T-helper 1 cell treated with Interleukin-12 subunit alpha and Interleukin-12 subunit beta and Interleukin-4 antibody, amounts not matched to agents 30 ng/mL and 1 ng/mL, for 36 hours (primary cell): Measurements from ENCODE around the gene COPS7A. TPM values are rescaled to one million over a fixed set of nuclear protein-coding genes. Genes with fewer than 3 reads are reported as not detected.

Experiments used
- intact Hi-C: fragments of 100-400 bp; cut with micrococcal nuclease; formaldehyde crosslinking; loops from one replicate; pipeline ENCODE4 v1.15.1; 2024
- total RNA-seq: library from RNA; stranded (reverse); gene quantifications from 2 replicates; pipeline ENCODE4 v1.2.3, GENCODE V29; 2022

COPS7A gene, protein sequence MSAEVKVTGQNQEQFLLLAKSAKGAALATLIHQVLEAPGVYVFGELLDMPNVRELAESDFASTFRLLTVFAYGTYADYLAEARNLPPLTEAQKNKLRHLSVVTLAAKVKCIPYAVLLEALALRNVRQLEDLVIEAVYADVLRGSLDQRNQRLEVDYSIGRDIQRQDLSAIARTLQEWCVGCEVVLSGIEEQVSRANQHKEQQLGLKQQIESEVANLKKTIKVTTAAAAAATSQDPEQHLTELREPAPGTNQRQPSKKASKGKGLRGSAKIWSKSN
- total RNA-seq: 29.5 and 30.6 TPM in 2 replicates

DNA sequence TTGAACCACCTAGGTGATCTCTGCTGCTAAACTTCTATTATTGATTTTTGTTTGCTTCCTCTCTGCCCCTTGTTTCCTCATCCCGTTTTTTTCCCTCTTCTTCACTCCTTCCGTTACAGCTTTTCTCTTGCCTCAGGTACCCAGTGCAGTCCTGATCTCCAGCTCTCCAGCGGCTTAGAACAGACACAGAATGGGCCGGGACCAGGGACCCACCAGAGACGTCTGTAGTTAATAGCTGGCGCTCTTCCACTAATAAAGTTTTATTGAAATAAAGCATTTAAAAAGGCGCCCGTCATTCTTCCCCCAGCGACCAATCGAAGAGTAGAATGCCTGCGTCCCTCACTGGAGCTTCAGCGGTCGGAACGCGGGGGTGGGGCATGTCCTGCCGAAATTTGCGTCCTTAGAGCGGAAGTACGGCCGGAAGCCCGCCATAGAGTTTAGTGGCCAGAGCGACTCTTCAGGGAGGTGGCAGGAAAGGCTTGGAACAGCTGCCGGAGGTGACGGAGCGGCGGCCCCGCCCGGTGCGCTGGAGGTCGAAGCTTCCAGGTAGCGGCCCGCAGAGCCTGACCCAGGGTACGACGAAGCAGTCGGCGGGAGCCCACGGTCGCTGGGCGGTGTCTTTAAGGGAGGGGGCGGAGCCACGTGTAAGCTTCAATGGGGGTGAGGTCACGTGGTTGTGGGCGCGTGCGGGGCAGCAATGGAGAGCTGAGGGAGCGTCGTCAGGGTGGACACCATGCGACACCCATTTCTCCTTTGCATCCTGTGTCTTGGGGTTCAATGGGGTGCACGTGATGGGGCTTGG lies at the start of gene COPS7A:
Gene COPS7A (plus strand): TSS at position 440 of the 802 bp plus-strand sequence. CDS start 611 bp downstream, outside the sequence.
- intact Hi-C loops: loop anchor here (1.0 kb wide), 17 partner anchors 21 to 465 kb away; partner anchors contain the start of genes CHD4, IFFO1, ING4 and LPCAT3

DNA sequence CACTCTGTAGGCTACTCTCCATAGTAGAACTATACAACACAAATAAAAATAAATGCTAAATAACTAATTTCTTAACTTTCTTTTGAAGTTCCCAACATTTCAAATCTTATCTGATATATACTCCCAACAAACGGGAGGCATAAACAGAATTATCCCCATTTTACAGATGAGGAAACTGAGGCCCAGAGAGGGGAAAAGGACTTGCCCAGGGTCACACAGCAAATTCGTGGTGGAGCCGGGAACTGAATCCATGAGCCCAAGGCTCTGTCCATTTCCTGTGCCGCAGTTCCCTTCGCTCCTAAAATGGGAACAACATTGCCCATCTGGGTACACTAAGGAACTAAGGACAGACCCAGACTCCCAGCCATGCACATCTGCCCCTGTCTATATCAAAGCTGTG lies 46.9 kb upstream of the COPS7A start:
- intact Hi-C loops: no loop called here

DNA sequence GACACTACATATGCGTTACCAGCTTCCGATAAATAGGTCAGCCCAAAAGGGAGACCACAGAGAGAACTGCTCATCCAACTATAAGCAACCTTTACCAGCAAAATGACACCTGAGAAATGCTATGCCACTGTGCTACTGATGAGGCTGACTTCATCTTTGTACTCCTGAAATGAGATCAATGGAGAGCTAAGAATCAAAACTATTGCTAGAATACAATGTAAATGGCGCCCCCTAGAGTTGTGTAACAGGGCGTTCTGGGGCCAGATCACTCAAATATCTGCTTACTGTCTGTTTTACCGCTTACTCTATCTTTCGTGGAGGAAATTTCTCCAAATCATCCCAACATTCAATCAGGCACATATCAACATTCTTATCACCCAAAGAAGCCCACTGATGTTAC lies 39.2 kb upstream of the COPS7A start:
- intact Hi-C loops: loop anchor here (1.0 kb wide), 3 partner anchors 67 to 141 kb away; no protein-coding TSS in a partner anchor

DNA sequence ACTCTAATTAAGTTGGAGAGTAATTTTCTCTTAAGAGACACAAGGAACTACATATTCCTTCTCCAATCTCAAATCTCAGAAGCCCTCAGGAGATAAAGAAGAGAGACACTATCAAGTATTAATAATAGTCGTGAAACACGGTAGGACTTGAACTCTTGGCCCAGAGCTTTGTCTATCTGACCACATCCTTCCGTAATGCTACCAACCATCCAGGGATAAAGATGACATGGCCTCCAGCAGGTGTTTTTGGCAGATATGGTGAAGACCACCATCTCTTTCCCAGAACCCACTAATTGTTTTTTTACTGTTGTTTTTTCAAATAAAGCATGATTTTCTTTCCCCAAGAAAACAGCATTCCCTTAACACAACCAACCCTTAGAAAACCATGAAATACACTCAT lies 38.0 kb upstream of the COPS7A start:
- intact Hi-C loops: no loop called here

DNA sequence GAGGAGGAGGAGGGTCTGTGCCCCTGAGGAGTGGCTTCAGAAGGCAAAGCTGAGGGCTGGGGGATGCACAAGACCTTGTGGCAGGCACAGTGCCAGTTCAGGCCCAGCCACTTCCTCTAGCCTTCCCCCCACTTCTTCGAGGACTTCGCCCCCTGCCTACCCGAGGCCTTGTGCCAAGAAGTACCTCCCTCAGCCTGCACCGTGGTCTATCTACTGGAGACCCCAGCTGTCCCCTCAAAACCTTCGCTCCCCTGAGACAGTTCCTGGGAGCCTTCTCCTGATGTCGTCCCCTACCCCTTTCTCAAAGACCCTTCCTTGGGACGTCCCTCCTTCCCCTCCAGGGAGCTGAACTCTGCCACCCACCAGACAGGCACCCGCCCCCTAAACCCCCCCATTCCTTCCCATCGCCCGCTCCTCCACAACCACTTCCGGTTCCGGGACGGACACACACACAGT lies 35.3 kb upstream of the COPS7A start:
- intact Hi-C loops: loop anchor here (2.0 kb wide), 2 partner anchors 146 to 202 kb away; no protein-coding TSS in a partner anchor

DNA sequence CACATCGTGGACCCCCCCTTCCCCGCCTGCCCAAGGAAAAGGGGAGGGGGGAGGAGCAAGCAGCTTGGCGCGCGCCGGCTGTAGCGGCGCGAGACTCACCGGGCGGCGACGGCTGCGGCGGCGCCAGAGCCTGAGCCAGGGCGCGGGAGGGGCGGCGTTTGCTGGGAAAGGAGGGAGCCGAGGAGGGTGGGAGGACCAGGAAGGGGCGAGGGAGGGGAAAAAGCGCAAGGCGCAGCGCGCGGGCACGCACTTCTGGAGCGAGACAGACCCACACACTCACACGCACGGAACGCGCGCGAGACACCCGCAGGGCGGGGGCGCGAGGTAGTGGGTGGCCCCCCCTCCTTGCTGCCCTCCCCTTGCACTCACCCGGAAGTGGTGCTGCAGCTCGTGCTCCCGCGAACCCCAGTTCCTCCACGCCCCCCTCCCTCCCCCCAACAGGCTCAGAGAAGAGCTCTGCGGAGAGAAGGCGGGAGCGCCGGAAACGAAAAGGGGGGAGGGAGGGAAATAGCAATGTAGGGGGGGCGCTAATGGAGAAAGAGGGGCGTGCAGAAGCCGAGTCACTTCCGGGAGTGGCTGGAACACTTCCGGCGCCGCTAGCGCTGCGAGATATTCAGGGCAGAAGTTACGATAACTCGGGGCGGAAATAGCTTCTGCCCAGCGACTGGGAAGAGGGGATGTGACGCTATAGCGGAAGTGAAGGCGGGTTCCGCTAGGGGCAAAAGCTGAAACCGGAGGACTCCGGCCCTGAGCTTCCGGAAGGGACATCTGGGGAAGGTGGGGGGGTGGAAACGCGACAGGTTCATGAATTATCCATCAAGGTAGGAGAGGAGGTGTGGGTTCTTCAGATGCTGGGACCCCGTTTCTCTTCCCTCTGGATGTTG lies 34.6 kb upstream of the COPS7A start, which contains the start of gene ZNF384:
Gene ZNF384 (minus strand): TSS at position 377 of the 884 bp plus-strand sequence. CDS start 9,855 bp downstream, outside the sequence.
- intact Hi-C loops: loop anchor here (1.0 to 2.0 kb wide), 14 partner anchors 26 to 281 kb away; partner anchors contain the start of genes CHD4, COPS7A, EMG1 and GAPDH

DNA sequence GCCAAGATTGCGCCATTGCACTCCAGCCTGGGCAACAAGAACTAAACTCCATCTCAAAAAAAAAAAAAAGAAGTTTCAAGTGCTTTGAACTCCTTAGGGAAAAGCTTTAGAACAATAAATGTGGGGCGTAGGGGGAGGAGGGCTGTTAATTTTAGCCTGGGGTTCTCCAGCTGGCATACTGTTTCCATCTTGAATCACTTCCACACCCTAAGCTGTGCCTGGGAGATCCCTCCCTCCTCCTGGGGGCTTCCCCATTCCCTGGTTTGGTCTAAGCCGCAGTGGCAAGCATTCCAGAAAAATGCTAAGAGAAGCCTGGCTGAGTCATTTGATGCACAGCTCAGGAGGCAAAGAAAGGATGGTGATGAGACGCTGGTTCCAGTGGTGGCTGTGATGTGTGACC lies 32.4 kb upstream of the COPS7A start:
- intact Hi-C loops: no loop called here

DNA sequence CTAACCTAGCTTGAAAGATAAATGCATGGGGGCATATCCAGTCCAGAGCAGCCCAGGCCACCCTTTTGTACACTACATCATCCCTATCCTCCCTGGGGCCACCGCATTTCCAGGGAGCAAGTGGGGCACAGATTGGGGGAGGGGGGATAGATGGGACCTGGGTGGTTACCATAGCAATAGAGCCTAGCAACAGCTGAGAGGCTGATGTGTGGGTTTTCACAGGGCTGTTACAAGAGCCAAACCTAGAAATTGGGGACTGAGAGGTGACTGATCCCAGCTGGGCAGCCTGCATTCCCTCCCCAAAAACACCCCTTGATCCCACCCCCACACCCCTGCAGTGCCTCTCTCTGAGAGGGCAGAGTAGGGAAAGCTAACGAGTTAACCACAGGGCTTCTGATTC lies 31.0 kb upstream of the COPS7A start:
- intact Hi-C loops: no loop called here

DNA sequence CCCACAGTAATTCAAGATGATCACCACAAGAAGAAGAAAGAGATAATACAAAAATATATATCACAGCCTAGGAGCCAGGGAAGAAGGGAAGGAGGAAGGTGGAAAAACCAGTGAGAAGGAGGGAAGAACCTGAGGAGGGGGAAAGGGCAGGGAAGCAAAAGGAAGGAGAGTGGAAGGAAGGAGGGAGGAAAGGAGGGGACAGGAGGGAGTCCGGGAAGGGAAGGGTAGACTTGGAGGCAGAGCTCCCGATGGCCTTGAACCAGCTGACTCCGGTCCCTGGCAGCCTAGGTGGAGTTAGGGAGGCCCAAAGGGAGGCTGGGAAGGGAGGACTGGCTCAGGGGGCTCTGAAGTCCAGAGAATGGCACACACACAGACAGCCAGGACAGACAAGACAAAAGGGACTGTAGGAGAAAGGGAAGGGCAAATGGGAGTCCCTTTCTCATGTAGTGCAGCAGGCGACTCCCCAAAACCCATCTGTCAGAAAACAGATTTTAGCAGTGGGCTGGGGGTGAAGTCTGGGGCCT lies 30.0 kb upstream of the COPS7A start:
- intact Hi-C loops: no loop called here

DNA sequence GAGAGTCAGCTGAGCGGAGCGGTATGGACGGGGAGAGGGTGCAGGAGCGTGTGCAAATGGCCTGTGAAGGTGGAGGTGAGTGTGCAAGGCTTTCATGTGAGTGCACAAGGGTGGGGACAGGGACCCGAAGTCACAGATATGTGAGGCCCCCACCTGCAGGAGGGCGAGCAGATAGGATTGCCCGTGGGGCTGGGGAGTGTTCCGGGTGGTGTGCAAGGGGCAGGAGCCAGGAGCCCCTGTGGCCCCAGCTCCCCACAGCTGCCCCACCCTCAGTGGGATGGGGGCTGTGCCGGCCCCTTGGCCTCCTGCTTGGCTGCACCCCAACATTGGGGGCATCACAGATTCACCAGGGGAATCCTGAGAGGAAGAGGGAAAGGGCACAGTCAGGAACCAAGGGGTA lies 29.1 kb upstream of the COPS7A start:
- intact Hi-C loops: no loop called here

DNA sequence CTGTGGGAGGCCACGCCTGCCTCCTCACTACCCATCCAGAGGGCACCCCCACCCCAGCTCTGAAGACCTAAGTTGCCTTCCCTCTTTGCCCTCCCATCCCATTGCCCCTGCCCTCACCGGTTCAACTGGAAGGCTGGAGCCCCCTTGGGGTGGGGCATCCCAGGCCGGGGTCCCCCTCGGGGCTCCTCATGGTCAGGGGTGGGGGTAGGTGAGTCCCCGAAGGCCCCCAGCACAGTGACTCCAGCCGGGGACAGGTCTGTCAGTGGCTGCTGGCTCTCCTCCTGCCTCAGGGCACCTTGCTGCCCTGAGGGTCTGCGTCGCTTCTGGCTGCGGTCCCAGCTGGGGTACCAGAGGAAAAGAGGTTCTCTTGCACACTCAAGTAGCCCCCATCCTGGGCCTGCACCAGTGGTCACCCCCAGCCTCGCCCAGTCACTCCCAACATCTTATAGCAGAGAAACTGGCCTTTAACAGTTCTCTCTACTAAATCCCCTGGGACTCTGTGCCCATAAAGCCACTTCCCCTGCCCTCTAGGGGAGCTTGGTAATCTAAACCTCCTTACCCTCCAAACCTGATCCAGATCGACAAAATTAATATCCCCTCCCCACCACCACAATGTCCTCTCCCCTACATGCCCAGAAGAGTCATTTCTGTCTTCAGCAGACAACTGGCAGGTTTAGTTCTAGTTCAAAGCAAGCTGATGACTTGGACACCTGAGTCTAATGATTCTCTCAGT lies 28.4 kb upstream of the COPS7A start:
- intact Hi-C loops: no loop called here

DNA sequence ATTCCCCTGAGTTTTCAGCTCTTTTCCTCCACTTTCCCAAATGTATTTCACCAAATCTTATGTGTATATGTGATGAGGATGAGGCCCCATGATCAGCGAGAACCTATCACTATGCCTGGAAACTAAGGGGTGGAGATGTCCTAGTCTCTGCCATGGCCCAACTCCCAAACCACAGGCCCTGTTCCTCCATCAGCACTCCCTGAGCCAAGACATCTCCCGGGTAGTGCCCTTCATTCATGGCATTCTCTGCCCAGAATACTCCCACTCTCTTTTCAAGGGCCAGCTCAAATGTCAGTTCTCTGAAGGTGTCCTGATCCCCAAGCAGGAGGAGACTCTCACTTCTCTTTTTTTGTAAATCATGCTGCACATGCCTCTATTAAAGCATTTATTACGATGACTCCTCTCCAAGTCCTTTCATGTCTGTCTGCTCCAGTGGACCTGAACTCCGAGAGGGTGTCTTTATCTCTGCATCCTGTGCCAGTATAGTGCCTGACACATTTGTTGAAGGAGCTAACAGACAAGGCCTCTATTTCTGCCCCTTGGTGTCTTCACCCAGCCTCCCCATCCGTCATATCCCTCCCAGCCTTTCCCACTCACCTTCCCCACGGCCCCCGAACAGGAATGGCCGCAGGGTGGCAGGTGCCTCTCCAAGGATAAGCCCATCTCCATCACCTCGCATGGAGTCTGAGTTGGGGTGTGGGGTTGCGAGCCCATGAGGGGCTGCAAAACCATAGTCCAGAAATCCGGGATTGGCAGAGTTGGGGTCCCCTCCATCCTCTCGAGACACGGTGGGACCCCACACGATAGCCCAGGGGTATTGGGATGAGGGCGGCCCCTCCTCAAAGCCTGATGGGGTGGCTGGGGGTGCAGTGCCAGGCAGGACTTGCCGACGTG lies 26.9 kb upstream of the COPS7A start:
- intact Hi-C loops: no loop called here

DNA sequence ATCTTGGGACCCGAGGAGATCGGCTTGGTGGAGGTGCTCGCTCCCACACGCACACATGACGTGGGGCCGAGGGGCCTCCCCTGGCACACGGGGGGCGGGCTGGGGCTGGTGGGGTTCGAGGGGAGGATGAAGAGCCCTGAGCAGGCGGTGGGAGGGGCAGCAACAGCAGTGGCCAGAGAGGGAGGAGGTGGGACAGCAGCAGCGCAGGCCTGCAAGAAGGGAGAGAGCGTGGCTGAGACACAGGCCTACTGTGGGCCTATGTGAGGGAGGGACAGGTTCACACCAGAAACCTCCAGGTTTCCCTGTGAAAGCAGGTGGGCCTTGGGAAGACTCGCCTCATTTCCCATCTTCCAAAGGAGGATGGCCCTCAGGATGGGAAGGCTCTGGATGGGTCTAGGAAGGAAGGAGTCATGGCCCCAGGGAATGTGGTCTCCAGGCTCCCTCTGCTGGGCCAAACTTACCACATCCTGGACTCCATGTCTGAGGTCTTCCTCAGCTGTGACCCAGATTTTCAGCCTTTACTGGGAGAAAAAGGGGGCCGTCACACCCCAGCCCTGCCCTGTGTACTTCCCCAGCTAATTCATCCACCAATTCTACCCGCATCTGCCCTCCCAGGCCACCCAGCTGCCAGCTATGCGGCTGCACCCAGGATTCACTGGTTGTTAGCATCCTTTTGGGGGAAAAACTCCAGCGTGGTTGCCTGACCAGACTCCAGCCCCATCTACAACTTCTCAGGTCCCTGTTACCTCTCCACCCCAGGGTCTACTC lies 26.1 kb upstream of the COPS7A start:
- intact Hi-C loops: no loop called here

DNA sequence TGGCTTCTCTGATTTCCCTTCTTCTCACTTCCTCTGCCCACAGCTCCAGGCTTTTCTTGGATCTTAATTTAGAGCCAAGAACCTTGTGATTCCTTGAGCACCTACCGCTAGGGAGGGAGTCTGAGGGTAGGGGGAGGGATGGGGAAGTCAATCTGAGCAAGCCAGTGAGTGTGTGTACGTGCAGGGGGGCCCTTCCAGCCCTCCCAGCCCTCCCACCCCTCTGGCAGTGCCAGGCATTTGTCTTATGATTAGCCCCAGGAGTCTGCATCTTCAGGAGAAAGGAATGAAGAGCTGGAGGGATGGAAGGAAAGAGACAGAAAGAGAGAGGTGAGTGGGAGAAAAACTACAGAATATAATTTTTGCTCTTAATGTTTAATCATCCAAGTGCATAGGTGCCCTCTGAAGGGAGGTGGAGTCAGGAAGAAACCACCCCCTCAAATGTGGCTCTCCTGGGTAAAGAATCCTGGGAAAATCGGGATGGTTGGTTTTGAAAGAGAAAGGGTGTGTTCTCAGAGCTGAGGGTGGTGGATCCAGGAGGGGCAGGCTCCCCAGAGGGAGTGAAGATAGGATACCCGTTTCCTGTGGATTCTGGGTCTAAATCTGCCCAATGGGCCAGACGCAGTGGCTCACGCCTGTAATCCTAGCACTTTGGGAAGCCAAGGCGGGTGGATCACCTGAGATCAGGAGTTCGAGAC lies 25.3 kb upstream of the COPS7A start:
- intact Hi-C loops: no loop called here

DNA sequence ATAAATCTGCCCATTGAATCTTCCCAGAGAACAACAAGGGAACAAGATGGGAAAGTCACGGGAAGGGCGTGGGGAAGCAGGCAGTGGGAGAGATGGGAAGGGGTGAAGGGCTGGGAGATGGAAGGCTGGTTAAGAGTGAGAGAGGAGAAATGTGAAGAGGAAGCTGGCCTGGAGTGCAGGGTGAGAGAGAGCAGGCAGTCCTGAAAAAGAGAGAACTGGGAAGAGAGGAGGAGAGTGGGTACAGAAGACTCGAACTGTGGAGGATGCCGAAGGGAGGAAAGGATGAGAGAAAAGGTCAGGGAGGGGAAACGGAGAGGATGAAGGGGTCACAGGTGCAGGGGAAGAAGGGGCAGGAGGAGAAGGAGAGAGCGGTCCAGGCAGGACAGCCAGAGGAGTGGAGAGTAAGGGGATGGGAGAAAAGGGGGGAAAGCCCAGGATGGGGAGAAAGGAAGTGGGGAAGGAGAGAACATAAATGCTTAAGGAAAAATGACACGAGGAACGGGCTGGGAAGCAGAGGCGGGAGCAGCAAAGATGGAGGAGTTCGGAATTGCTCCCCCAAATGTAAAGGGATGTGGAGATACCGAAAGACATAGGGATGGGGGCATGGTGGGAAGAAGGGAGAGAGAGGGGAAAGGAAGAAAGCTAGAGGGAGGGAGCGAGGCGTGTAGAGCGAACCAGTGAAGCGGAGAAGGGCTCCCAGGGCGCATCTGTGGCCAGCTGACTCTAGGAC lies 24.4 kb upstream of the COPS7A start:
- intact Hi-C loops: no loop called here

DNA sequence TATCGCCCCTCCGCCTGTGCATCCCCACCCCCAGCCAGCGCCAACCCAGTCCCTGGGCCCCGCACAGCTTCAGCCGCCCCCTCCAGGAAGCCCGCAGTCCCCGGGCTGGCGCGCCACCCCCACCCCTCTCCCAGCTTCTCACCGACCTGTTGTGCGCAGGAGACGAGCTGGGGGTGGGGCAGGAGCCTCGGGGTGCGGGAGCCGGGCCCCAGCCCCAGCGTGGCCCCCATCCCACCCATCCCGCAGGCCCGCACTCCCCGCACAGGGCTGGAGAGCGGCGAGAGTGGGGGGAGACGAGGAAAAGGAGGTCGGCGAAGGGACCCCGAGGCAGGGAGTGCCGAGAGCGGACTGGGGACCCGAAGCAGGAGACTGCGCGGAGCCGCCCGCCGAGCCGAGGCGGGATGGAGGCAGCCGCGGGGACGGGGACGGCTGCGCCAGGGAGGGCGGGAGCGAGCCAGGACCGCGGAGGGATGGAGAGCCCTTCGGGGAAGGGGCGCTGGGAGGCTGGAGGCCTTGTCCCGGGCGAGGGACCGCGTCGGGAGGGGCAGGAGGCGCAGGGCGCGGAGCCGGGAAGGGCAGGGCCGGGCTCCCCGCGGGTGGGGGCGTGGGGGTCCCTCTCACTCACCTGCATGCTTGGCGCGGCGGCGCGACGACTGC lies 23.7 kb upstream of the COPS7A start:
- intact Hi-C loops: loop anchor here (1.0 kb wide), 1 partner anchor 23 kb away; no protein-coding TSS in a partner anchor
